GM19238 (cell line): ENCODE results near the gene HELZ.
"Not testable (repeated sequence)": the region's sequence is repeated elsewhere in the genome, so short reads cannot be mapped to it uniquely, and the experiment has no call there.

Source experiments
- DNase-seq: peaks from one replicate; pipeline ENCODE4 v3.0.0; 2011; ENCODE audit warnings: low spot score; ENCODE audit not compliant: insufficient read length

The HELZ gene

GRCh38 chr17:67229109-67229955 lies 15.7 kb downstream of the HELZ start:
- no peak for DNase-seq

GRCh38 chr17:67227488-67227887 lies 17.5 kb downstream of the HELZ start:
- no peak for DNase-seq

- no peak for DNase-seq
These were observed 19.7 kb downstream of the HELZ start for GRCh38 chr17:67225316-67225715.

GRCh38 chr17:67224736-67225135 lies 20.3 kb downstream of the HELZ start:
- no peak for DNase-seq

GRCh38 chr17:67223924-67224323 lies 21.1 kb downstream of the HELZ start:
- no peak for DNase-seq

GRCh38 chr17:67221062-67221998 lies 23.7 kb downstream of the HELZ start:
- no peak for DNase-seq

- DNase-seq: no peak
These were observed 26.5 kb downstream of the HELZ start for GRCh38 chr17:67218385-67218950.

GRCh38 chr17:67217446-67217845 lies 27.6 kb downstream of the HELZ start:
- no peak for DNase-seq

- no peak for DNase-seq
These were observed 28.2 kb downstream of the HELZ start for GRCh38 chr17:67216578-67217320.

- no peak for DNase-seq
These were observed 29.0 kb downstream of the HELZ start for GRCh38 chr17:67215991-67216421.

- DNase-seq: no peak
These were observed 32.1 kb downstream of the HELZ start for GRCh38 chr17:67212714-67213417.

GRCh38 chr17:67212231-67212630 lies 32.8 kb downstream of the HELZ start:
- no peak for DNase-seq

GRCh38 chr17:67211742-67212141 lies 33.3 kb downstream of the HELZ start:
- no peak for DNase-seq

GRCh38 chr17:67210915-67211314 lies 34.1 kb downstream of the HELZ start:
- no peak for DNase-seq

GRCh38 chr17:67208232-67208631 lies 36.8 kb downstream of the HELZ start:
- no peak for DNase-seq

GRCh38 chr17:67203818-67204217 lies 41.2 kb downstream of the HELZ start:
- no peak for DNase-seq

GRCh38 chr17:67202503-67202902 lies 42.5 kb downstream of the HELZ start:
- no peak for DNase-seq

- no peak for DNase-seq
These were observed 44.2 kb downstream of the HELZ start for GRCh38 chr17:67200727-67201301.

- DNase-seq: no peak
These were observed 46.9 kb downstream of the HELZ start for GRCh38 chr17:67198131-67198530.

- not testable (repeated sequence) for DNase-seq
These were observed 48.0 kb downstream of the HELZ start for GRCh38 chr17:67197023-67197422.
